Measurements from ENCODE around the gene ZNF678.

- TF ChIP-seq CTCF (IDR thresholded peaks at IDR 0.05) (no peak), POLR2A (IDR thresholded peaks at IDR 0.05) (no peak)
Measured at GRCh38 chr1:227621211-227621610, 57.9 kb downstream of the ZNF678 start.

Measured in heart left ventricle (tissue), 13 donors.